Neuron (in vitro differentiated cells): Measurements from ENCODE around the gene PRR12.

ENCODE experiments used
- H2AFZ ChIP-seq: one replicate; pipeline ENCODE4 v1.6.1; 2013; ENCODE audit warnings: low read depth, mild to moderate bottlenecking, inconsistent platforms, low read length, moderate library complexity
- H3K27me3 ChIP-seq: one replicate; pipeline ENCODE4 v1.6.1; 2013; ENCODE audit warnings: low read length; ENCODE audit not compliant: insufficient read depth
- H3K36me3 ChIP-seq: one replicate; pipeline ENCODE4 v1.6.1; 2013; ENCODE audit warnings: low read length; ENCODE audit not compliant: insufficient read depth
- H3K4me1 ChIP-seq: one replicate; pipeline ENCODE4 v1.6.1; 2013; ENCODE audit warnings: low read length; ENCODE audit not compliant: insufficient read depth
- H3K4me3 ChIP-seq: 2 replicates; pipeline ENCODE4 v1.5.1; 2013; ENCODE audit warnings: mild to moderate bottlenecking, low read length, moderate library complexity
- H3K9me3 ChIP-seq: one replicate; pipeline ENCODE4 v1.6.1; 2013; ENCODE audit warnings: low read length

Gene PRR12

DNA sequence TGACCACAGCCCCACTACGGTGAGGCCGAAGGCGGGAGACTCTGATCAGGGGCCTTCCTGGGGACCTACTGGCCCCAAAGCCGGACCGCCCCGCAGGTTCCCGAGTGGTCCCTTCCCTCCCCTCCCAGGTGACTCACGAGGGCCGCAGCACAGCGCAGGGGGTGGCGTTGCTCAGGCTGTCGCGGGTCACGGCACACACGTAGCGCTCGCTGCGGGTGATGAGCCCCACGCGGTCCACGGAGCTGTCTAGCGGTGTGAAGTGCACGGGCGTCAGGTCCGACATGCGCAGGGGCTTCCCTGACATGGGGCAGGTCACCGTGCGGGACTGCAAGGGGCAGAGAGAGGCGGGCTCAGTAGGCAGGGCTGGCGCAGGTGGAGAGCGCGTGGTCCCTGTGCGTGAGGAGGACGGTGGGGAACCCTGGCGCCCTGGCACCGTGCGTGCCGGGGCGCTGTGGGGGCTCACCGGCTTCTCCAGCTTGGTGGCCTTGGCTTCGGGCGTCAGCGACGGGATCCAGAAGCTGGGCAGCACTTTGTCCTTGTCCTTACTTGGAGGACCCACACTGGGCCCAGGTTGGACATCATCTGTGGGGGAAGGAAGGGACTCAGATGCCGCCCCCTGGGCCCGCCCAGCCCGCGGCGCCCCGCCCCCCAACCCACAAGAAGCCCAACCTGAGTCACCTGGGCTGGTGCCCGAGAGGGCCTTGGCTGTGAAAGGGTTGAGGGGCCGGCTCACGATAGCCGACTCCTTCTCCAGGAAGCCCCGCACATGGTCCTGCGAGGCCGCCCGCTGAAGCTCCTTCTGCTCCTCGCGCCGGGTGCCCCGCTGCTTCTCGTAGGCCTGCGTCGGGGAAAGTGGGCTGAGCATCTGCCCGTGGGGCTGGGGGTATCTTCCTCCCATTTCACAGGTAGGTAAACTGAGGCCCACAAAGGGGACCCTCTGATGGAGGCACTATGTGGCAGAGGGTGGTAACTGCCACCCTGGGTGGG lies 34.3 kb upstream of the PRR12 start:
- Histone ChIP-seq H3K9me3 (no peaks in the 10 kb centered on the region), H2AFZ (no peak overlapping the region), H3K27me3 (no peaks in the 10 kb centered on the region), H3K36me3 (peaks cover 53% of the 10 kb centered on the region), H3K4me3 (no peak overlapping the region), H3K4me1 (no peaks in the 10 kb centered on the region)

DNA sequence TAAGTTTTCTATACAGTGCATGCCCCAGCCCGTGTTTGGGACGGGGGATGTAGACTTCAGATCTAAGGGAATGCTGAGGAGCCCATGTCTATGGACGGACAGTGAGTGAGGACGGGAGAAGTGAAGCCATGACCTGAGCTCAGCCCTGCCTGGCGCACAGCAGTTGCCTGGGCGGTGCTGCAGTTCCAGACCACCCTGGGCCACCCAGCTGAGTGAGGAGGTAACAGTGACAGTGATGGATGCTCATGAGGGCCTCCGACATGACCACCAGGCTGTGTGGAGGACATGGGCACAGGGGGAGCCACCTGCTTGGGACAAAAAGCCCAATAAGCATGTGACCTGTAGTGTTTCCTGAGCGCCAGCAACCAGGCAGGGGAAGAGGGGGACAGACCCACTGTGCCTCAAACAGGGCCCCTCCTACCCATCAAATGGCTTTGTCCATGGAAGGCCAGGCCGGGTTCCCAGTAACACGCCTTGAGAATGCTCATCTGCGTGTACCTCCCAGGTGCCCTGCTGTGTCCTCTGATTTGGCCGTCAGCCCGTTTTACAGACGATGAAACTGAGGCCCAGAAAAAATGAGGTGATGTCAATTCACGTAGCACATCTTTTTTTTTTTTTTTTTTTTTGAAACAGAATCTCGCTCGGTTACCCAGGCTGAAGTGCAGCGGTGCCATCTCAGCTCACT lies 33.2 kb upstream of the PRR12 start:
- Histone ChIP-seq H2AFZ (no peak overlapping the region), H3K4me1 (no peaks in the 10 kb centered on the region), H3K27me3 (no peaks in the 10 kb centered on the region), H3K4me3 (no peak overlapping the region), H3K36me3 (peaks cover 53% of the 10 kb centered on the region), H3K9me3 (no peaks in the 10 kb centered on the region)

DNA sequence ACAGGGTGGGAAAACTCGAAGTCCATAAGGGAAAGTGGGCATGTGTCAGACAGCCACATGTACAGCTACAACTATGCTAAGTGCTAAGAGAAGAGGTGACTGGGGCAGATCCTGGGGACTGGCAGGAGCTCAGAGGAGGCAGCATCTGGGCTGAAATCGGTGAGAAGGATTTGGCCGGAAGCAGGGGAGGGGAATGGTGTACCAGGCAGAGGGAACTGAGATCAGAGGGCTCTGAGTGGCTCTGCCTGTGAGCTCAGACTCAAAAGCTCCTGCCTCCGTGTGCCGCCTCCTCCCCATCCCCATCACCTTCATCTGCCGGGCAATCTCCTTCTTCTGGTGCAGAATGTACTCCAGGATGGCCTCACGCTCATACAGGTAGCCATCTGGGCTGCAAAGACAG lies 32.4 kb upstream of the PRR12 start:
- H3K9me3 ChIP-seq, result no peaks in the 10 kb centered on the region
- no peaks in the 10 kb centered on the region for H3K4me1 ChIP-seq
- H3K4me3 ChIP-seq, result no peak overlapping the region
- peaks cover 53% of the 10 kb centered on the region for H3K36me3 ChIP-seq
- no peaks in the 10 kb centered on the region for H3K27me3 ChIP-seq
- no peak overlapping the region for H2AFZ ChIP-seq

DNA sequence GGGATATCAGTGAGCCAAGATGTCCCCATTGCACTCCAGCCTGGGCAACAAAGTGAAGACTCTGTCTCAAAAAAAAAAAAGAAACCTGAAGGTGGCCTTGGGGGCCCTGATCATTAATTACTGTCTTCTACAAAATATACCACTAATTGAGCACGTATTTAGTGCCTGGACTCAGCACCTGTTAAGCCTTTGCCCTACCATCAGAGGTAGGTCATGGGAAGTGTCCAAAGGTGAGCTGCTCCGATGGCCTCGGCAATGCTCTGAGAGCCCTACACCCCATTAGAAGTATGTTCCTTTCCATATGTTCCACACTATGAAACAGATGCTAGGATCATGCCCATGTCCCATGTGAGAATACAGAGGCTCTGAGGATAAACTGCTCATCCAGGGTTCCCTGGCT lies 31.5 kb upstream of the PRR12 start:
- H3K4me1 ChIP-seq, result no peaks in the 10 kb centered on the region
- no peaks in the 10 kb centered on the region for H3K9me3 ChIP-seq
- H3K27me3 ChIP-seq, result no peaks in the 10 kb centered on the region
- peaks cover 53% of the 10 kb centered on the region for H3K36me3 ChIP-seq
- no peak overlapping the region for H2AFZ ChIP-seq
- no peak overlapping the region for H3K4me3 ChIP-seq

DNA sequence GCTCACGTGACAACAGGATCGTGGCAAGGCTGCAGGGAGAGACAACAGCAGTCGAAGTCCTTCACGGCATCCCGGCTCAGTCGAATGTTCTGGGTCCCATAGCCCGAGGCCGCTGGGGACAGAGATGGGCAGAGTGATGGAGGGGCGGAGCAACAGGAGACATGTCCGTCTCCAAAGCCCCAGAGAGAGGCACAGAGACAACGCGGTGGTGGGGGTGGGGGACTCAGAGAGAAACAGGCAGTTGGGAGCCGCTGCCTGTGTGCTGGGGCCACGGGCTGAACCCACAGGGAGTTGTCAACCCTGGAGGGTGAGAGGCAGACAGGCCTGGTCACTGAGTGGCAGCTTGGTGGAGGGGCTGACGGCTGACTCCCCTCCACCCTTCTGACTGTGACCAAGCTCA lies 31.1 kb upstream of the PRR12 start:
- Histone ChIP-seq H2AFZ (no peak overlapping the region), H3K4me1 (no peaks in the 10 kb centered on the region), H3K36me3 (peaks cover 50% of the 10 kb centered on the region), H3K9me3 (no peaks in the 10 kb centered on the region), H3K27me3 (no peaks in the 10 kb centered on the region), H3K4me3 (no peak overlapping the region)

DNA sequence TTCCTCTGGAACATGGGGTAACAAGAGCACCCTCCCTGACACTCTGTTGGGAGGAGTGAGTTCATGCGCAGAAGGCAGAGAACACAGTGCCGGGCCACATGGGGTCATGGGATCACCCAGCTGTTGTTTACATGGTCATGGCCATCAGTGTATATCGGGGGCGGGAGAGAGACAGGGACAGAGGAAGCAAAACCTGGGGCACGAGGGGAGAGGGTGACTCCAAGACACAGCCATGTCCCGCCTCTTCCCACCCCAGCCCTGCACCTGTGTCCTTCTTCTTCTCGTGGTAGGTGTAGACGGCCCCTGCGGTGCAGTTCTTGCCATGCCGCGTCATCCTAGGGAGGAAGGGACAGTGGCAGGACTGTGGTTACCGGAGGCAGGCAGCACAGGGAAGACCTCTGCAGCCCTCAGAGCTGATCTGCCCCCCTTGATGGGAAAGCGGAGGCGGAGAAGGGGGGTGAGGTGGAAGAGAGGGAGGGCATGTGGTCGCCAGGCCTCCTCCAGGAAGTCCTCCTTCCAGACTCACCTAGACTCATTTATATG lies 30.6 kb upstream of the PRR12 start:
- Histone ChIP-seq H3K4me3 (no peak overlapping the region), H3K27me3 (no peaks in the 10 kb centered on the region), H2AFZ (no peak overlapping the region), H3K36me3 (peaks cover 46% of the 10 kb centered on the region), H3K9me3 (no peaks in the 10 kb centered on the region), H3K4me1 (no peaks in the 10 kb centered on the region)

DNA sequence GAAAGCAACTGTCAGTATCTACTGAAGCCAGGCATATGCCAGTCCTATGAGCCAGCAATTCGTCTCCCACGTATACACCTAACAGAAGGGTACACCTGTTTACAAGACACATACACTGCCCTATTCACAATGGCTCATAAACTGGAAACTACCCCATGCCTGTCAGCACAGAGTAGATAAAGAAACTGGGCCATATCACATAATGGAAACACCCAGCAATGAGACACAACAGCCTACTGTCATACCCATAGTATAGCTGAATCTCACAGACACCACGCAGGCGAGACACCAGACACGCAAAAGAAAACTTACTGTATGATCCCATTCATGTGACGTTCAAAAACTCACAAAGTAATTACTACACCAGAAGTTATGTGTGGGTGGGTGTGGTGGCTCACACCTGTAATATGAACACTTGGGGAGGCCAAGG lies 26.4 kb upstream of the PRR12 start:
- no peaks in the 10 kb centered on the region for H3K4me1 ChIP-seq
- no peaks in the 10 kb centered on the region for H3K9me3 ChIP-seq
- no peak overlapping the region for H3K4me3 ChIP-seq
- H3K27me3 ChIP-seq, result no peaks in the 10 kb centered on the region
- H3K36me3 ChIP-seq, result peaks cover 13% of the 10 kb centered on the region
- H2AFZ ChIP-seq, result no peak overlapping the region

DNA sequence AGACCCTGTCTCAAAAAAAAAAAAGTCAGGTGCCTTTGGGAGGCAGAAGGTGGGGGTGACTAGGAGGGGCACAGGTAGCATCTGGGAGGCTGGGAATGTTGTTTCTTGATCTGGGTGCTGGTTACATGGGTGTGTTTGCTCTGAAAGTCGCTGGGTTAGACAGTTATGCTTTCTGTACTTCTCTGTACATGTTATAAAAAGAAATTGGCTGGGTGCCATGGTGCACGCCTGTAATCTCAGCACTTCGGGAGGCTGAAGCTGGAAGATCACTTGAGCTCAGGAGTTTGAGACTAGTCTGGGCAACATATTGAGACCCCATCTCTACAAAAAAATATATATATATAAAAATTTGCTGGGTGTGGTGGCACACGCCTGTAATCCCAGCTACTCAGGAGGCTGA lies 25.7 kb upstream of the PRR12 start:
- Histone ChIP-seq H3K4me1 (no peaks in the 10 kb centered on the region), H3K27me3 (no peaks in the 10 kb centered on the region), H3K36me3 (peaks cover 7% of the 10 kb centered on the region), H3K4me3 (no peak overlapping the region), H3K9me3 (no peaks in the 10 kb centered on the region), H2AFZ (no peak overlapping the region)

DNA sequence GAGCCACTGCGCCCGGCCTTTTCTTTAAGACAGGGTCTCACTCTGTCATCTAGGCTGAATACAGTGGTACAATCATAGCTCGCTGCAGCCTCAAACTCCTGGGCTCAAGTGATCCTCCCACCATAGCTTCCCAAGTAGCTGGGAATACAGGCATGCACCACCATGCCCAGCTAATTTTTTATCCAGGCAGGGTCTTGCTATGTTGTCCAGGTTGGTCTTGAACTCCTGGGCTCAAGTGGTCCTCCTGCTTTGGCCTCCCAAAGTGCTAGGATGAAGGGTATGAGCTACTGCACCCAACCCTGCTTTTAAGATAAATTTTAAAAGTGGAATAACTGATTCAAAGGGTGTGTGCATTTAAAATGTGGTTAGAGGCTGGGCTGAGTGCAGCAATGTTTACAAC lies 24.7 kb upstream of the PRR12 start:
- no peak overlapping the region for H2AFZ ChIP-seq
- H3K9me3 ChIP-seq, result no peaks in the 10 kb centered on the region
- peaks cover 5% of the 10 kb centered on the region for H3K36me3 ChIP-seq
- H3K4me1 ChIP-seq, result peaks cover 5% of the 10 kb centered on the region
- no peak overlapping the region for H3K4me3 ChIP-seq
- no peaks in the 10 kb centered on the region for H3K27me3 ChIP-seq

DNA sequence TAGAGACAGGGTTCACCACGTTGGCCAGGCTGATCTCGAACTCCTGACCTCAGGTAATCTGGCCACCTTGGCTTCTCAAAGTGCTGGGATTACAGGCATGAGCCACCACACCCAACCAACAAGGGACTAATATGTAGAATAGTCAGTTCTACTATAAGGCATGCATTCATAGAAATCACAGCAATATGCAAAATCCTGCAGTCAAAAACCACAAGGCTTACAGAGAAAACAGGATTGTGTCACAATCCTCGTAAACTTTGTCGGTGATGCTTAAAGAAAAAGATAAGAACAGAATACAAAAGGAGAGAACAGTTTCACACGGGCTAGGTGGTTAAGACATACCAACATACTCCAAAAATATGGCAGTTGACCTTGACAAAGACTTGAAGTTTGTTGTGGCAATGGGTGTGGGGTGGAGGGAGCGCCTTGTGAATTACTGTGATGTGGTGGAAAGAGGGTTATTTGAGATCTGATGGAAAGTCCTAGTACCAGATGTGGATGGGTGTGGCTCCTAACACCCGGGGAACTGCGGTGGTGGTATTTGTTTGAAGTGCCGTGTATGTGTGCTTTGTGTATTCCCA lies 23.0 kb upstream of the PRR12 start:
- no peak overlapping the region for H2AFZ ChIP-seq
- H3K27me3 ChIP-seq, result no peaks in the 10 kb centered on the region
- peaks cover 7% of the 10 kb centered on the region for H3K4me1 ChIP-seq
- no peaks in the 10 kb centered on the region for H3K9me3 ChIP-seq
- H3K4me3 ChIP-seq, result no peak overlapping the region
- H3K36me3 ChIP-seq, result peaks cover 9% of the 10 kb centered on the region

DNA sequence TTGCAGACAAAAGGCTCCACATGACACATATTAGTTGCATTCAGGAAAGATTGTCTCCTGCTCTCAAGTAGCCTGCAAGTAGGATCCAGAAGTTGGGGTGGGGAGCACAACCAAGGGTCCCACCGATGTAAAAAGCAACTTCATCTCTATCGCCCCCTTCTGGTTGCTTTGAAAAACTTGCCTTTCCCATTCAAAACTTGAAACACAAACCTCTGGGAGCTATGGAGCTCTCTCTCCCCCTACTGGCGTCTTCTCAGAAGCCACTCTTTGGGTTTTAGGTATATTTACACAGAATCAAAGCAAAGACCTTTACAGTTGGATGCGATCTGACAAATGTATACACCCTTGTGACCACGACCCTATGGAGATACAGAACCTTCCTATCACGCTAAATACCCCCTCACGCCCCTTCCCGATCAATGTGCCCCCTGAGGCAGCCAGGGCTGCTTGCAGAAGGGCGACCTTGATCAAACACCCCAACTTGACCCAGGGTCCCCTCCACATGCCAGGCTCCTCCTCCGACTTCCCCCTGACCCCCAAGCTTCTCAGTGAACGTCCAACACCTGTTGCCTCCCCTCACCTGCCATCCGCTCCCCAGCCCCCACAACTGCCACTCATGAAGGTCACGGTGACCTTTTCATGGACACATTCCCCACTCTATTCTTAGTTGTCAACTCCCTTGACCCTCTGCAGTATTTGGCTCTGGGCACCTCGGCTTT lies 20.7 kb upstream of the PRR12 start:
- Histone ChIP-seq H3K9me3 (no peaks in the 10 kb centered on the region), H2AFZ (no peak overlapping the region), H3K4me3 (no peak overlapping the region), H3K4me1 (peaks cover 7% of the 10 kb centered on the region), H3K27me3 (no peaks in the 10 kb centered on the region), H3K36me3 (peaks cover 22% of the 10 kb centered on the region)

DNA sequence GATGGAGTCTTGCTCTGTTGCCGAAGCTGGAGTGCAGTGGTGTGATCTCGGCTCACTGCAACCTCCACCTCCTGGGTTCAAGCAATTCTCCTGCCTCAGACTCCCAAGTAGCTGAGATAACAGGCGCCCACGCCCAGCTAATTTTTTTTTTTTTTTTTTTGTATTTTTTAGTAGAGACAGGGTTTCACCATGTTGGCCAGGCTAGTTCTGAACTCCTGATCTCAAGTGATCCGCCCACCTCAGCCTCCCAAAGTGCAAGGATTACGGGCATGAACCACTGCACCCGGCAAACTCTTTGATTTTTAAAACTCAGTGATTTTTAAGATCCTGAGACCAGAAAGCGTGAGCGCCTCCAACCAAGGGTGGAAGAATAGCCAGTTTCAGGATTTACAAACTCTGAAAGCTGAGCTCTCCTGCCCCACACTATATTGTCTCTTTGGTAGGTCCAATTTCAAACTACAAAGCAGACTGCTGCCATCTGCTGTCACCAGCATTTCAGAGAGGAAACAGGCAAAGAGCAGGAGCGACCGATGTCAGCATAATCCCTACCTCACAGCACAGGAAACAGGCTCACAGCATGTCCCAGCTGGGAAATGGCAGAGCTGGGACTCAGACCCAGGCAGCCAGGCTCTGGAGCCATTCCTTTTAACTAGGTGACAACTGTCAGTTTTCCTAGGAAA lies 19.8 kb upstream of the PRR12 start:
- Histone ChIP-seq H3K4me1 (peaks cover 7% of the 10 kb centered on the region), H3K4me3 (no peak overlapping the region), H3K9me3 (no peaks in the 10 kb centered on the region)

More for the DNA sequence above, 19.8 kb upstream of the PRR12 start:
- no peak overlapping the region for H2AFZ ChIP-seq
- H3K36me3 ChIP-seq, result peaks cover 24% of the 10 kb centered on the region
- no peaks in the 10 kb centered on the region for H3K27me3 ChIP-seq
